H1 (cell line): Measurements from ENCODE around the gene CFHR3. TPM values are rescaled to one million over a fixed set of nuclear protein-coding genes. Genes with fewer than 3 reads are reported as not detected.

Experiments used
- CBX5 ChIP-seq: fragments of 300-800, 300-1000 bp; sonication (generic); IDR thresholded peaks from 2 replicates; pipeline ENCODE4 v1.7.1; 2016; ENCODE audit warnings: antibody characterized with exemption, low read length, low read depth
- CHD2 ChIP-seq: IDR thresholded peaks from 2 replicates; pipeline ENCODE4 v1.6.1; 2012; ENCODE audit warnings: low read length, improper control_type of control experiment
- CREB1 ChIP-seq: IDR thresholded peaks from 2 replicates; pipeline ENCODE4 v1.6.1; 2012; ENCODE audit warnings: inconsistent platforms
- KDM5A ChIP-seq: fragments of 200-600 bp; IDR thresholded peaks from 2 replicates; pipeline ENCODE4 v1.7.1; 2012; ENCODE audit warnings: mild to moderate bottlenecking, low read length, inconsistent platforms, mixed read lengths
- SUZ12 ChIP-seq: fragments of 200-600 bp; sonication (generic); IDR thresholded peaks from 2 replicates; pipeline ENCODE4 v1.6.1; 2012; ENCODE audit warnings: mild to moderate bottlenecking, inconsistent platforms, low read length, moderate library complexity, mixed read lengths
- polyA plus RNA-seq, 7 experiments: library from polyadenylated mRNA; depleted of rRNA in 3 of 7; stranded (reverse) in 5 of 7; unstranded in 2 of 7; fragments of >200 nt in 5 of 7; fragments of 200-250 nt in 2 of 7; gene quantifications; 1 replicate in 5 of 7; 2 replicates in 1 of 7; 4 replicates in 1 of 7; pipeline versions ENCODE4 v1.2.1 to v1.2.3, GENCODE V29; 2011 to 2013; ENCODE audit warnings: missing spikeins in 2 of 7, mixed read lengths in 2 of 7
- total RNA-seq: library from RNA; stranded (reverse); fragmentation: NEBNext Ultra II Directional; extraction: Animal tissue kit (Norgen Biotek cat#: 25700); gene quantifications from 2 replicates; pipeline ENCODE4 v1.2.1, GENCODE V29; 2021
- TF ChIP-seq, protein P1 (sequence below), 3 experiments: IDR thresholded peaks; 1 replicate in 2 of 3; 2 replicates in 1 of 3; pipeline versions ENCODE4 v1.5.1 to v1.6.1; 2011; ENCODE audit warnings: low read length in 3 of 3, mild to moderate bottlenecking in 3 of 3, inconsistent platforms in 2 of 3, low read depth in 1 of 3, moderate library complexity in 1 of 3; ENCODE audit not compliant: insufficient read depth in 1 of 3; ENCODE audit errors: control extremely low read depth in 1 of 3

CFHR3 gene
- total and polyA plus RNA-seq, 2 of the 8 experiments (the other 6 are each of a cell fraction or from before 2014, with no cell fraction given) = 0.20 to 0.52 TPM

DNA sequence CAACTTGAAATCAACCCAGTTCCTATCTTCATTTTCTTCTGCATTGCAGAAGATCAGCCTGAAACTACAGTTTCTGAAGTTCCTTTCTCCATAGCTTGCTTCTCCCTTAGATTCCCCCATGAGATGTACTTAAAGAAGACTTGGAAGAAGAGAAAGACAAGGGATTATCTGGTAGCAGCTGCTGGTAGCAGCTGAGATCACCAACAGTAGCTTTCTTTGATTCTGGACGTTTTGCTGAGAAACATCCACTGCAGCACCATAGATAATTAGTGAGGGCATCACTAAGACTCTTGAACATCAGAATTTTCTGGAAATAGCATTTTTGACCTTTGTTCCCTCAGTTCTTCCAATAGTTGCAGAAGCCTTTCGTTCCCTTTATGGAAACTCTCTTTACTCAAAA is 465 bp upstream of the CFHR3 start (continued):
- TF ChIP-seq, protein P1, sequence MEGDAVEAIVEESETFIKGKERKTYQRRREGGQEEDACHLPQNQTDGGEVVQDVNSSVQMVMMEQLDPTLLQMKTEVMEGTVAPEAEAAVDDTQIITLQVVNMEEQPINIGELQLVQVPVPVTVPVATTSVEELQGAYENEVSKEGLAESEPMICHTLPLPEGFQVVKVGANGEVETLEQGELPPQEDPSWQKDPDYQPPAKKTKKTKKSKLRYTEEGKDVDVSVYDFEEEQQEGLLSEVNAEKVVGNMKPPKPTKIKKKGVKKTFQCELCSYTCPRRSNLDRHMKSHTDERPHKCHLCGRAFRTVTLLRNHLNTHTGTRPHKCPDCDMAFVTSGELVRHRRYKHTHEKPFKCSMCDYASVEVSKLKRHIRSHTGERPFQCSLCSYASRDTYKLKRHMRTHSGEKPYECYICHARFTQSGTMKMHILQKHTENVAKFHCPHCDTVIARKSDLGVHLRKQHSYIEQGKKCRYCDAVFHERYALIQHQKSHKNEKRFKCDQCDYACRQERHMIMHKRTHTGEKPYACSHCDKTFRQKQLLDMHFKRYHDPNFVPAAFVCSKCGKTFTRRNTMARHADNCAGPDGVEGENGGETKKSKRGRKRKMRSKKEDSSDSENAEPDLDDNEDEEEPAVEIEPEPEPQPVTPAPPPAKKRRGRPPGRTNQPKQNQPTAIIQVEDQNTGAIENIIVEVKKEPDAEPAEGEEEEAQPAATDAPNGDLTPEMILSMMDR (IDR thresholded peaks at IDR 0.05; ENCODE audit: control extremely low read depth in 1 of 3, insufficient read depth in 1 of 3, low read depth in 1 of 3, low read length in 3 of 3) = no peak
- TF ChIP-seq KDM5A (no peak), SUZ12 (no peak), CREB1 (no peak), CBX5 (no peak), CHD2 (no peak)
